ENCODE results near the gene TRAPPC3. TPM values are rescaled to one million over a fixed set of nuclear protein-coding genes. Genes with fewer than 3 reads are reported as not detected.

TRAPPC3 gene
- total and polyA plus RNA-seq, 2 experiments from 2014 or later: 45.6 to 55.9 TPM

- TF ChIP-seq ZNF114 (CRISPR knock-in tag; IDR thresholded peaks at IDR 0.05): no peak
- no peak for TF ChIP-seq ETS1 (IDR thresholded peaks at IDR 0.05)
- no peak for TF ChIP-seq ZNF462 (CRISPR knock-in tag; IDR thresholded peaks at IDR 0.05)
- no peak for TF ChIP-seq ZNF331 (CRISPR knock-in tag; IDR thresholded peaks at IDR 0.05; ENCODE audit: low read depth)
- TF ChIP-seq CTCF (conservative IDR thresholded peaks at IDR 0.05; ENCODE audit: low read depth in 2 of 2): no peak
- no peak for TF ChIP-seq EZH2phosphoT487 (IDR thresholded peaks at IDR 0.05; ENCODE audit: unreplicated experiment)
- TF ChIP-seq JUNB (IDR thresholded peaks at IDR 0.05; ENCODE audit: unreplicated experiment): no peak
- no peak for TF ChIP-seq STAT1 (IDR thresholded peaks at IDR 0.05; ENCODE audit: unreplicated experiment)
- TF ChIP-seq NANOG (IDR thresholded peaks at IDR 0.05; ENCODE audit: borderline replicate concordance): no peak
- no peaks in the 10 kb centered on the region for H3K36me3 ChIP-seq (ENCODE audit: insufficient read depth)
- no peaks in the 10 kb centered on the region; the same call in 2 of the 3 replicates for H3K4me1 Mint-ChIP-seq
Observed at GRCh38 chr1:36106269-36106668, 43.0 kb downstream of the TRAPPC3 start.

More at GRCh38 chr1:36106269-36106668, 43.0 kb downstream of the TRAPPC3 start:
- Histone ChIP-seq H3K9me2 (ENCODE audit: insufficient read depth) (no peaks in the 10 kb centered on the region), H3F3A (replicated peaks; ENCODE audit: low read depth) (no peaks in the 10 kb centered on the region), H3K4me2 (no peak overlapping the region), H3K4me3 (no peak overlapping the region), H3K27ac (ENCODE audit: low read depth) (no peak overlapping the region), H3K79me2 (replicated peaks; ENCODE audit: insufficient read depth) (no peaks in the 10 kb centered on the region), H4K20me1 (replicated peaks; ENCODE audit: insufficient read depth) (no peaks in the 10 kb centered on the region), H3K4me1 (ENCODE audit: insufficient read depth) (no peaks in the 10 kb centered on the region), H3K27me3 (ENCODE audit: insufficient read depth) (no peaks in the 10 kb centered on the region), H2AFZ (no peak overlapping the region)
- ATAC-seq (no peak), DNase-seq (ENCODE audit: low spot score) (no peak)
- Mint-ChIP-seq H3K27me3 (ENCODE audit: insufficient read depth, low read depth, poor library complexity) (peaks cover 7% of the 10 kb centered on the region), H3K27ac (no peak overlapping the region), H3K4me3 (no peak overlapping the region), H3K9me3 (no peaks in the 10 kb centered on the region; the same call in 2 of the 3 replicates), H3K36me3 (ENCODE audit: low read depth) (no peaks in the 10 kb centered on the region)
